DMS114 treated with DMSO at 0.1 percent for 48 hours (cell line): ENCODE measurements around the gene S100A2.
"Not testable (repeated sequence)": the region's sequence is repeated elsewhere in the genome, so short reads cannot be mapped to it uniquely, and the experiment has no call there.

ENCODE experiments used
- DNase-seq: peaks from one replicate; lab custom pipeline; 2025; ENCODE audit not compliant: unreplicated experiment; lab: John Stamatoyannopoulos, UW

The S100A2 gene

GRCh38 chr1:153566414-153567371, 1.0 kb upstream of the S100A2 start:
- no peak for DNase-seq

GRCh38 chr1:153563991-153564390, 1.7 kb downstream of the S100A2 start:
- no peak for DNase-seq

- no peak for DNase-seq
These were observed 2.2 kb downstream of the S100A2 start for GRCh38 chr1:153563483-153563901.

GRCh38 chr1:153562021-153562420, 3.6 kb downstream of the S100A2 start:
- not testable (repeated sequence) for DNase-seq

- DNase-seq, result no peak
These were observed 4.1 kb downstream of the S100A2 start for GRCh38 chr1:153561466-153561985.

GRCh38 chr1:153560771-153561465, 4.7 kb downstream of the S100A2 start:
- DNase-seq, result no peak

GRCh38 chr1:153560241-153560640, 5.4 kb downstream of the S100A2 start:
- no peak for DNase-seq

GRCh38 chr1:153557877-153558276, 7.8 kb downstream of the S100A2 start:
- no peak for DNase-seq

GRCh38 chr1:153556348-153556747, 9.3 kb downstream of the S100A2 start:
- no peak for DNase-seq

- DNase-seq, result no peak
These were observed 11.7 kb downstream of the S100A2 start for GRCh38 chr1:153553830-153554541.

GRCh38 chr1:153553096-153553495, 12.5 kb downstream of the S100A2 start:
- no peak for DNase-seq

GRCh38 chr1:153552335-153552734, 13.3 kb downstream of the S100A2 start:
- no peak for DNase-seq

- DNase-seq, result no peak
These were observed 14.7 kb downstream of the S100A2 start for GRCh38 chr1:153550827-153551500.

GRCh38 chr1:153550398-153550758, 15.3 kb downstream of the S100A2 start:
- no peak for DNase-seq

GRCh38 chr1:153549741-153550397, 15.8 kb downstream of the S100A2 start:
- DNase-seq, result no peak

GRCh38 chr1:153548722-153549688, 16.6 kb downstream of the S100A2 start, which contains the start of gene S100A3:
TSS of gene S100A3 (minus strand) at chr1:153549258. CDS start at chr1:153548485, 773 bp downstream.
- DNase-seq, result no peak

- no peak for DNase-seq
These were observed 17.8 kb downstream of the S100A2 start for GRCh38 chr1:153547560-153548551.
